Hippocampal formation (tissue), 2 donors: Measurements from ENCODE around the gene EFHD1.

Experiments used
- DNase-seq, 2 donors: peaks; one replicate each; lab custom pipeline; 2025; lab: John Stamatoyannopoulos, UW

Gene EFHD1, protein sequence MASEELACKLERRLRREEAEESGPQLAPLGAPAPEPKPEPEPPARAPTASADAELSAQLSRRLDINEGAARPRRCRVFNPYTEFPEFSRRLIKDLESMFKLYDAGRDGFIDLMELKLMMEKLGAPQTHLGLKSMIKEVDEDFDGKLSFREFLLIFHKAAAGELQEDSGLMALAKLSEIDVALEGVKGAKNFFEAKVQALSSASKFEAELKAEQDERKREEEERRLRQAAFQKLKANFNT

DNA sequence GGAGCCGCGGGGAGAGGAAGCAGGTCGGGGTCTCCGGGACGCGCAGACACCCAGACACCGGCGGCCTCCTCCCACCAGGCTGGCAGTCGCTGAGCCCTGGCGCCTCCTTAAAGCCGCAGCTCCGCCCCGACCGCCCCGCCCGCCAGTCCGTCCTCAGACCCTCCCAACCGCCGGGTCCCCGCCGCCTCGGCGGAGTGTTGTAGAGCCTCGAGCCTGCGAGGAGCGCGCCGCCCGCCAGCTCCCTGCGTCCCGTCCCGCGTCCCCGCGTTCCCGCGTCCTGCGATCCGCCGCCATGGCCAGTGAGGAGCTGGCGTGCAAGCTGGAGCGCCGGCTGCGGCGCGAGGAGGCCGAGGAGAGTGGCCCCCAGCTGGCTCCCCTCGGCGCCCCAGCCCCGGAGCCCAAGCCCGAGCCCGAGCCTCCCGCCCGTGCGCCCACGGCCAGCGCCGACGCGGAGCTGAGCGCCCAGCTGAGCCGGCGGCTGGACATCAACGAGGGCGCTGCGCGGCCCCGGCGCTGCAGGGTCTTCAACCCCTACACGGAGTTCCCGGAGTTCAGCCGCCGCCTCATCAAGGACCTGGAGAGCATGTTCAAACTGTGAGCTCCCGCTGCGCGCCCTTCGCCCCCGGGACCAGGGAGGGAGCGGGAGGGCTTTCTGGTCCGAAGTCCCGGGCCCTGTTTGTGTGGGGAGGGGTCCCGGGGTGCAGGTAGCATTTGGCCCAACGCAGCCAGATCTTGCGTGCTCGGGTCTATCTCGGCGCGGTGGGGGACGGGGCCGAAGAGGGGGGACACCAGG lies at the start of gene EFHD1:
EFHD1 (plus strand) TSS at position 192 of the 793 bp plus-strand sequence; CDS start at position 293, 101 bp downstream.
- peak; percentile 76 to 88 for DNase-seq

GRCh38 chr2:232584238-232584637 lies 49.2 kb upstream of the EFHD1 start:
- no peak for DNase-seq

GRCh38 chr2:232586943-232587505 lies 46.4 kb upstream of the EFHD1 start:
- no peak for DNase-seq

GRCh38 chr2:232587512-232587911 lies 45.9 kb upstream of the EFHD1 start:
- no peak for DNase-seq

GRCh38 chr2:232588031-232588430 lies 45.4 kb upstream of the EFHD1 start:
- no peak for DNase-seq

DNA sequence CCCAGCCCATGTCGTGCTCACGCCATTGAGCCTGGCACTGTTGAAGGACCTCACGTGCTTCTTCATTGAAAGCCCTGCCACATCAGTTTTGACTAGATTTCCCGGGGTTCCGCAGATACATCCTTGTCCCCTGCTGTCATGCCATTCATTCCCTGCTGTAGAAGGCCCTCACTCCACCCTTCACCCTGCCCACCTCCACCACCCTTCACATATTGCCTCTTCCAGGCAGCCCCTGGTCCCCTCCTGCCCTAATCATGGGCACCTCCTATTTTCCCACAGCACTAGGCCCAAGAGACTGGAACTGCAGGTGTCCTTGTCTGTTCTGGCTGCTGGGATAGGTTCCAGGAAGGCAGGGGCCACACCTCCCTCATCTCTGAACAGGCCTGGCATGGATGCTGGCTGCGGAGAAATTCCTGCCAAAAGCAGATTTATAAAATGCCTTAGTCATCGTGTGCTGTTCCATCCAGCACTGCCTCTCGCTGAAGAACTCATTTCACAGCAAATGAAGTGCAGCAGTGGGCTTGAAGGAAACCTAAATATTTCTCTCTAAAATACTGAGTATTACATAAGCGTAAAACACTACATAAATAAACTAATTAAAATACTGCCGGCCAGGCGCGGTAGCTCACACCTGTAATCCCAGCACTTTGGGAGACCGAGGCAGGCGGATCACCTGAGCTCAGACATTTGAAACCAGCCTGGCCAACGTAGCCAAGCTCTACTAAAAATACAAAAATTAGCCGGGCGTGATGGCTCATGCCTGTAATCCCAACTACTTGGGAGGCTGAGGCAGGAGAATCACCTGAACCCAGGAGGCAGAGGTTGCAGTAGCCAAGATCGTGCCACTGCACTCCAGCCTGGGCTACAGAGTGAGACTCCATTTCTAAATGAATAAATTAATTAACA lies 44.5 kb upstream of the EFHD1 start:
- peak; percentile 24 to 60 for DNase-seq

DNA sequence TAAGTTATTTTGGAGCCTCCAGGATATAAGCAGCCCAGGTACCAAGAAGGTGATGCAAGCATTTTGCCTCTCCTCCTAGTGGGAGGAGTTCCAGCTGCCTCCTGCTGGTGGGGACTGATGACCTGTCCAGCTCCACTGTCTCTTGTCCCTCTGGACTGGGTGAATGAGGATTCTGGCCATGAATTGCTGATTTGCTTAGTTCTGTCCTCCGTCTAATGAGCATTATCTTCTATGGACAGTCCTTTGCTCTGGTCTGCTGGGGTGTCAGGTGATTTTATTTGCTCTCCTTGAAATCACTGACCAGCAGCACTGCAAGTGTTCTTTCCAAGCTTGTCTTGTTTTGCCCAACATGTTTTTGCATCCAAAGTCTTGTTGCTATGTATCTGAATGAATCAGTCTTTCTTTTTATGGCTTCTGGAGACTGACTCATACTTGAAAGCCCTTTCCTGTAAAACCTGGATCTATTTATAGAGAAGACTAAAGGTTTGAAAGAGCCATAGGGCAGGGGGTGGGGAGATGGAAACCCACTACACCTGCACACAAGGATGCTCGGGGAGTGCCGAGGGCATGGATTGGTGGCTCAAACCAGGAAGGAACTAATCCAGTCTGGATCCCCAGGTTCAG lies 40.5 kb upstream of the EFHD1 start:
- DNase-seq, result no peak

GRCh38 chr2:232593982-232594381 lies 39.4 kb upstream of the EFHD1 start:
- DNase-seq, result no peak

GRCh38 chr2:232597362-232598079 lies 35.9 kb upstream of the EFHD1 start:
- DNase-seq, result no peak

GRCh38 chr2:232598293-232598692 lies 35.1 kb upstream of the EFHD1 start:
- no peak for DNase-seq

DNA sequence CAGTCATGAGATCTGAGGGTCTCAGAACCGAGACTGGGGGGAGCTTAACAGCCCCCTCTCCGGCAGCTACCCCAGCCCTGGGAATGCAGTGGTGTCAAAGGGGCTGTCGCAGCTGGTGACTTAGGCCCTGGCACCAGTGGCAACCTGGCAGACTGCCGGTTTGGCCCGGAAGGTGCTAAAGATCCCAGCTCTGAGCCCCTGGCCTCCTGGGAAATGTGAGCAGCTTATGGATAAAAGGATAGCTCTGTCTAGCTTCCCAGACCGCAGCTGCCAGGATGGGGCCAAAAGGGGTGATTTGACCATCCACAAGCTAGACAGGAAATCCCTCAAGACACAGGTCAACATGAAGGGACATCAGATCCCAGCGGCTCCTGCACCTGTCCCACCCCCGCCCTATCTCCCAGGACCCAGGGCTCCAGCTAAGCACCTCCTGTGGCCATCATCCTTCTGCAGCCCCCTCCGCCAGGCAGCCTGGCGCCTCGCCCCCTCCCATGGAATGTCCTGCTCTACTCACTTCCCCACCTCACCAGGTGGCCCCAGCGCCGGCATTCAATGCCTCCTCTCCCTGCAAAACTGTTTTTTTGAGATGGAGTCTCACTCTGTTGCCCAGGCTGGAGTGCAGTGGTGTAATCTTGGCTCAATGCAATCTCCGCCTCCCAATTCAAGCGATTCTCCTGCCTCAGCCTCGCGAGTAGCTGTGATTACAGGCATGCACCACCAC lies 33.2 kb upstream of the EFHD1 start:
- no peak for DNase-seq

DNA sequence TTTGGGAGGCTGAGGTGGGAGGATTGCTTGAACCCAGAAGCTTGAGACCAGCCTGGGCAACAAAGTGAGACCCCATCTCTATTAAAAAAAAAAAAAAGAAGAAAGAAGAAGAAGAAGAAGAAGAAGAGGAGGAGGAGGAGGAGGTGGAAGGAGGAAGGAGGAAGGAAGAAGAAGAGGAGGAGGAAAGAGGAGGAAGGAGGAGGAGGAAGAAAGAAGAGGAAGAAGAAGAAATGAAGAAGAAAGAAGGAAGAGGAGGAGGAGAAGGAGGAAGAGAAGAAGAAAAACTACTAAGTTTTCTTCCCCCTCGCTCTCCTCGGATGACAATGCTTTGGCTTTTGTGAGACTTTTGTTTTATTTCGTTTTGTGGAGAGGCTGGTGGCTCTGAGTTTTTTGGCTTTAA lies 30.1 kb upstream of the EFHD1 start:
- no peak for DNase-seq

- DNase-seq, result no peak
These were observed 28.9 kb upstream of the EFHD1 start for GRCh38 chr2:232604535-232604934.

GRCh38 chr2:232607011-232607410 lies 26.4 kb upstream of the EFHD1 start:
- DNase-seq, result no peak

- DNase-seq, result no peak
These were observed 23.8 kb upstream of the EFHD1 start for GRCh38 chr2:232609607-232610006.

GRCh38 chr2:232610081-232610480 lies 23.3 kb upstream of the EFHD1 start:
- DNase-seq, result no peak

DNA sequence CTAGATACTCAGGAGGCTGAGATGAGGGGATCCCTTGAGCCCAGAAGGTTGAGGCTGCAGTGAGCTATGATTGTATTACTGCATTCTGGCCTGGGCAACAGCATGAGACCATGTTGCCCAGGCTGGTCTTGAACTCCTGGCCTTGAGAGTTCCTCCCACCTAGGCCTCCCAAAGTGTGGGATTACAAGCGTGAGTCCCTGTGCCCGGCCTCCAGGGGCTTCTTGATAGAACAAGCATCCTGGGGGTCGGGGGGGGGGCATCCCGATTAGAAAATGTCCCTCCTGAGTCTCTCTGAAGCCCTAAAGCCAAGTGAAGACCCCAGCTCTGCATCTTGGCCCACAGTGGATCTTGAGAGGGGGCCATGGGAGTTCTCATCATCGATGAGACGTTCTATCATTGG lies 22.3 kb upstream of the EFHD1 start:
- no peak for DNase-seq

DNA sequence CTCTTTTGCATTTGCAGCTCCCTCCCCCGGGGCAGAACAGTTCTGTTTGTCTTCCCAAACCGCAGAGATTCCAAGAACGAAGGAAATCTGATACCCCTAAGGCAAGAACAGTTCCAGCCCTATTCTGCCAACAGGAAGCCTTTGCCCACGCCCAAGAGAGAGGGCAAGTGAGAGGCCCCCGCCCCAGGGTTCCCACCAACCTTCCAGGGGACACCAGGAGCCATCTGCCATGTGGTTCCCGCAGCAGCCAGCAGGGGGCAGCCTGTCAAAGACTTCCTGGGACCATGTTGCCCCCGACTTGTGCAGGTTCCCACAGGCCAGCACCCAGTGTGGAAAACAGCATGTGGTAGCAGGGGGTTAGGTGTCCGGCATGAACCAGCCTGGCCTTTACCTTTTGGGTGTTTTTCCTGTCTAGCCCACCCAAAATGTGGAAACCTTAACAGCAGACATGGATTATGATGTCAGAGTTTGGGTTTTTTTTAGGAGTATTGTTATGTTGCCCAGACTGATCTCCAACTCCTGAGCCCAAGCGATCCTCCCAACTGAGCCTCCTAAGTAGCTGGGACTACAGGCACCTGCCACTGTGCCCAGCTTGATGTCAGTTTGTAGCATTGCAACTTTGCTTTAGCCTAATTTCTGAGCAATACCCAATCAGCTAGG lies 21.7 kb upstream of the EFHD1 start:
- DNase-seq, result peak in 1 of 2 donors; percentile 60

GRCh38 chr2:232613538-232614134 lies 19.8 kb upstream of the EFHD1 start:
- no peak for DNase-seq
